GM13977 (cell line): ENCODE results near the gene RORB.

ENCODE experiments used
- DNase-seq: peaks from one replicate; pipeline ENCODE4 v3.0.0; 2012; ENCODE audit warnings: low spot score
- CTCF ChIP-seq: IDR thresholded peaks from 2 replicates; pipeline ENCODE4 v1.5.1; 2012; ENCODE audit warnings: mild to moderate bottlenecking, control low read depth; ENCODE audit not compliant: insufficient read depth; ENCODE audit errors: extremely low read depth, missing control alignments
- in situ Hi-C: fragments of 300-500 bp; cut with MboI; formaldehyde crosslinking; loops from one replicate; pipeline ENCODE4 v1.12.0; 2022; ENCODE audit warnings: low sequenced_read_pairs, low pct_unique_long_range_greater_than_20kb, mixed read lengths, inconsistent platforms; ENCODE audit not compliant: unreplicated experiment

The RORB gene

DNA sequence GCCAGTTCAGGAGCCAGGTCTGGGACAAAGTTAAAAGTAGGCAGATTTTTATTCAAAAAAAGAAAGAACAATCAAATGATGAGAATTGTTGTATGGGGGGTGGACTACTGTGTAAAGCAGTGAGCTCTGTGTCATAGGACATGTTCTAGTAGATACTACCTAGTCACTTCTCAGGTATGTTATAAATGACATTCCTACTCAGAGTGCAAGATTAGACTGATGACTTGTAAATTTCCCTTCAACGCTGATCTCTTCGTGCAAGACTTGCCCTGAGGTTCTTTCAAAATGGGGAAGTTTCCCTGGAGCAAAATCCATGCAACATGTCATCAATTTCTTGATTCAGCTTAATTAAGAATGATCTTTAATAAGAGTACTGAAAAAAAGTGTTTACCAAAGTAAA lies 175.1 kb downstream of the RORB start:
- in situ Hi-C loops = no loop called here
- no peak for TF ChIP-seq CTCF
- DNase-seq = no peak

DNA sequence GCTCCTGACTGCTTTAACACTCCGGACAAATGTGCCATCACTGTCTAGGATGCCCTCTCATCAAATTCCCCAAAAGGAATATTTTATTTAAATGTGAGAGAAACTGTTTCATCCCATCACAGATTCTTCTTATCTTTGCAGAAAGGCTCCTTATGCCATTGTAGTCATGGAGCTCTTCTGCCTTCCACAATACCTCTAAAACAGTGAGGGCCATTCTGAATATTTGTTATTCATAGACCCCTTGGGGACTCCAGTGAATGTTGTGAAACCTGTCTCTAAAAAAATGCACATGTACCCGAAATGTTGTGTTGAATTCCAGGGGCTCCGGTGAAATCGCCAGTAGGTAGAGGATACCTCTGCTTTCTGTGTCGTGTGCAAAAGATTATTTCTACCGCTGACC lies 176.9 kb downstream of the RORB start:
- no peak for TF ChIP-seq CTCF
- DNase-seq = no peak
- in situ Hi-C loops = no loop called here

- no peak for DNase-seq
- in situ Hi-C loops = no loop called here
- no peak for TF ChIP-seq CTCF
Measured at GRCh38 chr9:74681906-74682305, 184.8 kb downstream of the RORB start.

- no peak for DNase-seq
- TF ChIP-seq CTCF = no peak
- in situ Hi-C loops = no loop called here
Measured at GRCh38 chr9:74683322-74683721, 186.2 kb downstream of the RORB start.

DNA sequence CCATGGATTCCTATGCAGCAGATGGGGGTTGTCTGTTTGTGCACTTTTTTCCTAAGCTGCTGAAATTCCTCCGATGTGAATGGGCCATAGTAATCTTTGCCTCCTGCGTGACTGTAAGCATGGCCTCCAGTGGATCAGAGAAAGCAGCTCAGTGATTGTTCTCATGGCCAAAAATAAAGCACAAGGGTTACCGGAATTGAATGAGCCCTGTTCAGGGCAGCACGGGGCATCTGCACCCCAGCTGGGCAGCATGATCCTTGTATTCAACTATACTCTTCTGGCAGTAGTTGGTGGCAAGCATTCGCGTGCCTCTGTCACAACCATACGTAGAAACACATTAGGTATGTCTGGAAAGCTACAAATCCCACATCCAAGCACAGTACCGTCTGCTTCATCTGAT lies 193.9 kb downstream of the RORB start:
- in situ Hi-C loops = no loop called here
- no peak for DNase-seq
- no peak for TF ChIP-seq CTCF

DNA sequence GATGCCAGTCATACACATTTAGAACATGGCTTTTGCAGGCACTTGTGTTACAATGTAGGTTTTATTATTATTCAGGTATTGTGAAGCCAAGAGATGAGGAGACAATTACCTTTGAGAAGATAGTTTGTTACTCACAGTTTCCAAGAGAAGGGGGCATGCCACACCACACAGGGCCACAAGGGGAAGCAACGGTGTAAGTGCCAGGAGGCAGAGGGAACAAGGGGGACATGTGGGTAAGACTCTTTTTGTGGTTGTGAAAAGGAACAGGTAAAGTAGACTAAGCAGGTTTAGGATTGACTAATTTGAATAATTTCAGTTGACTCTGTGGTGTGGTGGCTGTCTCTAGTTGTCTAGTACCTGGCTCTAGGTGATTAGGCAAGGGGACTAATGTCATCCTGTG lies 199.4 kb downstream of the RORB start:
- in situ Hi-C loops = no loop called here

More for the DNA sequence above, 199.4 kb downstream of the RORB start:
- TF ChIP-seq CTCF = no peak
- DNase-seq = no peak
